Activated CD4-positive, CD25-positive, alpha-beta regulatory T cell treated with anti-CD3 and anti-CD28 coated beads, Interleukin-2, amount 50 U/mL, for 24 hours (primary cell): ENCODE data around the gene ATF6B.
"Not testable (repeated sequence)": the region's sequence is repeated elsewhere in the genome, so short reads cannot be mapped to it uniquely, and the experiment has no call there.

ENCODE experiments used
- ATAC-seq, 2 donors: fragments of 150-1000 bp; cut with Tn5 transposase; one replicate each; pipeline ENCODE4 v1.10.0; 2021; ENCODE audit warnings: mild to moderate bottlenecking in 1 of 2, moderate library complexity in 1 of 2

Gene ATF6B

GRCh38 chr6:32153564-32154513 lies 25.8 kb upstream of the ATF6B start, which contains the start of gene PPT2:
Gene PPT2 (plus strand): TSS chr6:32154141. CDS start chr6:32154595, 454 bp downstream.
- ATAC-seq: peak; percentile 65 to 70

DNA sequence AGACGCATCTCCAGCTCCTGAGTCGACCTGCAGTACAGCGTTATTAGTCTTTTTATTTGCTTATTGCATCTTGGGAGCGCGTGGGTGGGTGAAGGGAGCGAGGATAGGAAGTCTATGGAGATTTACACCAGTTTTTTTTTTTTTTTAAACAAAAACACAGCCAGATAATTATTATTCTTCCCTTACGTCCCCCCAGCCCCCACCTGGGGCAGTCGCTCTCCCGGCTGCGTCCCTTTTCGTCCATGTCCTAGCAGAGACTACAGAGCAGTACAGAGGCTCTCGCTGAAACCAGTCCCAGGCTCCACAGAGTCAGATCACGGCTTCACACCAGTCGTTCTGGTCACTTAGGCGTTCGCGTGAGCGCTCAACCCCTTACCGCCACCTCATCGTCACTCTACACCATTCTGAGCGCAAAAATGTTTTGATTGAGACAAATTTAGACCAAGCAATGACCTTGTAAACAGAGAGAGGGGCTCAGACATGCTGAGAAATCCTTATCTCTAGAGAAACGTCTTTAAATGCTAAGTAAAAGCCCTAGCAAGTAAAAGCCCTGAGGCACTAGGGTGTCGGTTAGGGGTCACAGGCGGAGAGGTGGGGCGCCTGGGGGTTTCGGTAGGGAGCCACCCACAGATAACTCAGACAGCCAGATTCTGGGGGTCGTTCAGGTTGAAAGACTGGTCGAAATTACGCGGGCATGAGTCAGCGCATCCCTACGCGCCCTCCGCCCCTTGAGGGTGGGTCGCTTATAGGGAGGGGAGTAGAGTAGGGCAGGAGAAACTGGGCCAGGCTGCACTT lies 24.9 kb upstream of the ATF6B start:
- no peak for ATAC-seq

- ATAC-seq: no peak
Observed at GRCh38 chr6:32151863-32152768, 24.1 kb upstream of the ATF6B start, which contains the start of gene PRRT1. Gene PRRT1 (minus strand): TSS chr6:32151939. CDS start chr6:32151827, 112 bp downstream.

- ATAC-seq: no peak
Observed at GRCh38 chr6:32151181-32151862, 23.3 kb upstream of the ATF6B start.

DNA sequence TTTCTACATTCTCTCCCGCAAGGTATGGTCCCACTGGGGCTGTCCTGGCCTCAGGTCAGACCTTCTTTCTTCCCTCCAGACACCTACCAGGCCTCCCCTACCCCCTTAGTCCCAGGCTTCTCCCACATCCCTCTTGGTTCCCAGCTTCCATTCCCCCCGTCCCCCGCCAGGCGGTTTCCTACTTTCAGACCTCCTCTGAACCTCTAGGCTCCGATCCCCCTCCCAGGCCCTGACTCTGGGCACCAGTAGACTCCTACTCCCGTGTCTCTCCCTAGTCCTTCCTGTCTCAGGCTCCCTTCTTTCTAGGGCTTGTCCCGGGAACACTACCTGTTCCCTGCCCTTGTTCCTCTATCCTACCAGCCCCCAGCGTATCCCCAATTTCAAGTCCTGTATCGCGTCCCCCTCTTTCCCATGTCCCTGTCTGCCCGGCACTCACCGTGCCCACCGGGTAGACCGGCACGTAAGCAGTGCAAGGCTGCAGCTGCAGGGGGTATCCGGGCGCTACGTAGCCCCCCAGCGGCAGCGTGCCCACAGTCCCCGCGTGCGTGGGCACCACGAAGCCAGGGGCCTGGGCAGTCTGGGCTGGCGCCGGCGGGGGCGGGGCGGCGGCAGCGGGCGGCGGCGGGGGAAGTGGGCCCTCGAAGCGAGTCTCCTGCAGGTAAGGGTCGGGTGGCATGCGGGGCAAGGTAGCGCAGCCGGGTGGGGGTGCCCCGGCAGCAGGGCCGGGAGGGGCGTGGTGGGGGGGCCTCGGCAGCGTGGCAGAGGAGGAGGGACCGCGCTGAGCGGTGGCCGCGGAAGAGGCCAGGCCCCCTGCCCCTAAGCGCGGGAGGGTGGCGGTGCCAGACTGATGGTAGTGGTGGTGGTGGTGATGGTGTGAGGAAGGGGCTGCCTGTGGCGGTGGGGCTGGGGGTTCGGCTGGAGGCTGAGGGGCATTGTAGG lies 22.2 kb upstream of the ATF6B start:
- no peak for ATAC-seq

DNA sequence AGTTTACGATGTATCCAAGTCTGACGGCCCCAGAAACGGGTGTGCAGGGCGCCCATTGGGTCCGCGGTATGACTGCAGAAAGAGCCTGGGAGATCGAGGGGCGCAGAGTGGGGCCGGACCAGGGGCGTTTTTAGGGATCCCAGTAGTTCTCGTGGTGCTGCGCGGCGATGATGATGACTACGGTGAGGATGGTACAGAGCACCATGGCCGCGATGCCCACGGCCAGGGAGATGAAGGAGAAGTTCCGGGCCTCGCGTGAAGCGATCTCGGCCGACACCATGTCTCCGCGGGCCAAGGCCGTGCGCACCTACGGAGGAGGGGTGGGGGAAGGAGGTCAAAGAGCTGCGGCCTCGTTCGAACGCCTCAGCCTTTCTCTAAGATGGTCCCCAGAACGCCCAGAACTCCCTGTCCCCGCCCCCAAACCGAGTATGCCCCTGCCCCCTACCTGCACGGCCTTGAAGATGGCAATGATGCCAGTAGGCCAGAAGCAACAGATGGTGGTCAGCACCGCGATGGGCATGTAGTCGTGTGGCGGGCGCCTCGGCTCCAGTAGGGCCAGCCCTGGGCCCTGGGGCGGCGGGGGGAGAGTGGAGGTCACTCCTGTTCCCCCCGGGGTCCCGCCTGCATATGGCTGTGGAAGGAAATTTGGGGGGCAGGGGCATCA lies 21.2 kb upstream of the ATF6B start:
- peak; percentile 16 to 36 for ATAC-seq

GRCh38 chr6:32148289-32149091 lies 20.4 kb upstream of the ATF6B start:
- ATAC-seq: peak; percentile 75 to 82

DNA sequence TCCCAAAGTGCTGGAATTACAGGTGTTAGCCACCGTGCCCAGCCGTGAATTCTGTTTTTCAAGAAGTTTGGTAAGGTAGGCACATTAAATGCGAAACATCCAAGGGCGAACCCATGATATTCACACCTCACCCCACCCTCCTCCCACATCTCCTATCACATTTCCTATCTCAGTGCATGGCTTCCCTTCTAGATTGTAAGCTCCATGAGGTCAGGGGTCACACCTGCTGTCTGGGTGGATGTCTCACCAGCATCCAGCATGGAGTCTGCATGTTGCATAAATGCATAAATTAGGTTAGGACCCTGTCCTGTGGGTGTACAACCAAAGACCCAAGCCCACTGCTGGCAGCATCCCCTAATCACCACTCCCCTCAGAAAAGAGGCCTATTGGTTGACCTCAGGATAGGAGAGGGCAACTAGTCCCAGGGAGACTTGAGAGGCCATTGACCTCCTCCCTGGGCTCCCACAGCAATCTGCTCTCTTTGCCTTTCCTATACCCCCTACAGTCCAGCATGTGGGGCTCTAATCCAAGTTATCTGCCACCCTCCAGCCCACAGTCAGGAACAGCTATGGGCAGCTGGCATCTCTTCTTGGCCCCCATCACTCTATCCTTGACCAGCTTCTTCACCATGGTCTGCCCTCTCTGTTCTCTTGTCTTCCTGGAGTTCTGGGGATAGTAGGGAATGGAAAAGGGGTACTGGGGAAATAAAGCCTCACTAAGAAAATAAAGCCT lies 19.5 kb upstream of the ATF6B start:
- no peak for ATAC-seq

GRCh38 chr6:32146687-32147086 lies 18.6 kb upstream of the ATF6B start:
- ATAC-seq: no peak

DNA sequence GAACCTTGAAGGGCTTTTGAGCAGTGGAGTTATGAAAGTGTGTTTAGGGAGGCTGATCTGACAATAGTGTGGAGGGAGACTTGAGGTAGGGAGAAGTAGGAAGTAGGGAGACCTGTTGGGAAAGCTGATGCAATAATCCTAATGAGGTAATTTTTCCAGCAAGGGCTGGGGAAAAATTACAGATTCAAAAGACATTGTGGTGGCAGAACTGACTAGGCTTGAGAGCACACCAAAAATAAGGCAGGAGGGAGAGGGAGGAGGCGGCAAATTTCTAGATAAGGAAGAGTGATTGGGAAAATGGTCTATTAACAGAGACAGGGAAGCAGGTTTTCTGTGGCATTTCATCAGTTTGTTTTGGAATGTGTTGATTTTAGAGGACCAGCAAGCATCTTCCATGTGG lies 18.2 kb upstream of the ATF6B start:
- ATAC-seq: no peak

DNA sequence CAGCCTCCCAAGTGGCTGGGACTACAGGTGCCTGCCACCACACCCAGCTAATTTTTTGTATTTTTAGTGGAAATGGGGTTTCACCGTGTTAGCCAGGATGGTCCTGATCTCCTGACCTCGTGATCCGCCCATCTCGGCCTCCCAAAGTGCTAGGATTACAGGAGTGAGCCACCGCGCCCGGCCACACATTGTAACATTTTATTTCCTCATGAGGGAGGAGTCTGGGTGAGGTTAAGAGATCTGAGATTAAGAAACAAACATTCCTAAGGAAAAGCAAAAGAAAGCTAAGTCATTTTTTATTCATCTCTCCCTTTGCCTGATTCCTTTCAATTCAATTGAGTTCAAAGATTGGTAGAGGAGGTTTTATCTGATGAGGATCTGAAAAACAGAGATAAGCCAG lies 16.2 kb upstream of the ATF6B start:
- not testable (repeated sequence) for ATAC-seq

- ATAC-seq: no peak
Observed at GRCh38 chr6:32140420-32141046, 12.5 kb upstream of the ATF6B start.

DNA sequence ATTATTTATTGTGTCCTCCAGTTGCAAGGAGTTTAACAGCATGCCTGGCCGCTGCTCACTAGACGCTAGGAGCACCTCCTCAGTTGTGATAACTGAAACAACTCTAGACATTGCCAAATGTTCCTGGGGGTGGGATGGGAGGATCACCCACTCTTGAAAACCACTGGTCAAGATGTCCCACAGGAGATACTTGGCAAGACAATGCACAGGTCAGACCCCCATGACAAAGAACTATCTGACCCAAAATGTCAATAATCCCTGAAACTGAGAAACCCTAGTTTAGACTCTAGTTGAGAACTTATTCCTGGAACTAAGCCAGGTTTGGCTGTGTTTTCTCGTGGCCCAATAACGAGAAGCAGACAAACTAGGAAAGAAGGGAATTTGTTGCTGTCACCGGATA lies 11.5 kb upstream of the ATF6B start:
- ATAC-seq: no peak

DNA sequence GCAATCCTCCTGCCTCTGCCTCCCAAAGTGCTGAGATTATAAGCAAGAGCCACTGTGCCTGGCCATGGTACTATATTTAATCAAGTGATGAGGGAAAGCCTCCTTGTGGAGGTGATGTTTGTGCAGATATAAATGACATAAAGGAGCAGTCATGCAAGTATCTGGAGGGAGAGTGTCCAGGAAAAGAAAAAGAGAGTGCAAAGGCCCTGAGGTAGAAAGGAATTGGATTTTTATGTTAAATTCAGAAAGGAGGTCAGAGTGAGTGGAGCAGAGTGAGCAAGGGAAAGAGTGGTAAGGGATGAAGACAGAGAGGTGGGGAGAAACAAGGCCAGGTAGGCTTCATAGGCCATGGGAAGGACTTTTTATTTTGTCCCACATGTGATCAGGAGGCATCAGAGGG lies 9.4 kb upstream of the ATF6B start:
- ATAC-seq: no peak

DNA sequence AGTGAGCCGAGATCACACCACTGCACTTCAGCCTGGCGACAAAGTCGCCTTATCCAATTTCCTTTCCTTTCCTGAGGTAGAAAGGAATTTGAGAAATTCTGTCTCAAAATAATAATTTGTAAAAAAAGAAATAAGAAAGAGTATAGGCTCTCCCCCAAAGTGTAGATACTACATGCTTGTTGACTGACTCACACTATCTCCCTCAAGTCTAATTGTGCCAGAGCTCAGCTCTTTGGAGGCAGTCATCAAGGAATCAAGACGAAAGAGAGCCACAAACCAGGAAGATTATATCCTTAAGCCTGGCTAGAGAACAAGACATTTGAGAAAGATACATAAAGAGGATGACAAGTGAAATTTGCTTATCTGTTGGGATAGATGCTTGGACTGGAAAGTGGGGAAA lies 5.7 kb upstream of the ATF6B start:
- ATAC-seq: no peak

DNA sequence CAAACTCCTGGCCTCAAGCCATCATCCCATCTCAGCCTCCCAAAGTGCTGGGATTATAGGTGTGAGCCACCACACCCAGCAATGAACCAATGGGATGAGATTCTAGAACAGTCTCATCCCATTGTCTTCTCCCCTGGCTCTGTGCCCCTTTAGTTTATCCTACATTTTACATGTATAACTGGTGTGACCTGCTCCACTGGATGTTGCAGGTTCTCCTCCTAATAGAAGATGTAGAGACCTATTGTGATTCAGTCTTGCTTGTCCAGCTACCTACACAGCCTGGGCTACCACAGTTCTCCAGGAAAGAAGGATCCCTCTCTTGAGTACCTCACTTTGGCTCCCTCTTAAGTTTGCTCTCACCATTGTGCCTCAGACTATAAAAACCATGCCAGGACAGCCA lies 4.1 kb upstream of the ATF6B start:
- no peak for ATAC-seq

GRCh38 chr6:32131439-32131948 lies 3.4 kb upstream of the ATF6B start:
- ATAC-seq: no peak
